ENCODE results near the gene POLR1D. TPM values are rescaled to one million over a fixed set of nuclear protein-coding genes. Genes with fewer than 3 reads are reported as not detected.
A peak's percentile ranks its signal among the peaks of the same experiment; 100 is the strongest.

POLR1D gene
- total and polyA plus RNA-seq, 7 experiments from 2014 or later: 111 to 176 (median 136) TPM

- Mint-ChIP-seq H3K27me3 (peaks cover 0 to 3% (median 0%) of the 10 kb centered on the region in 5 donors), H3K36me3 (peaks cover 7 to 23% (median 15%) of the 10 kb centered on the region in 5 donors), H3K9me3 (peaks cover 0 to 6% (median 0%) of the 10 kb centered on the region in 11 donors), H3K27ac (peak overlapping the region in 7 of 9 donors; percentile 9 to 69 (median 30)), H3K4me1 (peaks cover 22 to 57% (median 45%) of the 10 kb centered on the region in 7 donors), H3K4me3 (peak overlapping the region; percentile 9 to 69 (median 50))
- DNase-seq: peak in 6 of 9 donors; percentile 0 to 32 (median 20)
- POLR2A ChIA-PET: no interaction called here
- no peaks in the 10 kb centered on the region for H3K9me3 ChIP-seq (ENCODE audit: control insufficient read depth in 2 of 3, low read length in 3 of 3)
- H3K4me3 ChIP-seq (ENCODE audit: low read length): no peak overlapping the region
- intact Hi-C loops (cut with micrococcal nuclease): loop anchor here in 1 of 2 donors (5.0 kb wide), 1 partner anchor 39 kb away; the partner anchor contains the start of genes LNX2 and POLR1D
- peaks cover 0 to 13% of the 10 kb centered on the region in 2 donors for H3K4me1 ChIP-seq (ENCODE audit: control insufficient read depth in 2 of 2, insufficient read depth in 2 of 2, low read length in 2 of 2)
- H3K27ac ChIP-seq (ENCODE audit: low read depth, low read length): no peak overlapping the region
- ATAC-seq: no peak
- CTCF ChIA-PET: no interaction called here
- H3K36me3 ChIP-seq (ENCODE audit: control insufficient read depth in 2 of 3, insufficient read depth in 3 of 3, low read length in 3 of 3): no peaks in the 10 kb centered on the region
- H3K27me3 ChIP-seq (ENCODE audit: control insufficient read depth in 2 of 2, insufficient read depth in 2 of 2, low read length in 2 of 2): no peaks in the 10 kb centered on the region
Measured at GRCh38 chr13:27583645-27584044, 38.0 kb upstream of the POLR1D start.

GRCh38 chr13:27587095-27587746 is 34.5 kb upstream of the POLR1D start:
- Histone ChIP-seq H3K36me3 (ENCODE audit: control insufficient read depth in 2 of 3, insufficient read depth in 3 of 3, low read length in 3 of 3) (no peaks in the 10 kb centered on the region), H3K27ac (ENCODE audit: low read depth, low read length) (no peak overlapping the region), H3K9me3 (ENCODE audit: control insufficient read depth in 2 of 3, low read length in 3 of 3) (no peaks in the 10 kb centered on the region), H3K4me3 (ENCODE audit: low read length) (no peak overlapping the region), H3K4me1 (ENCODE audit: control insufficient read depth in 2 of 2, insufficient read depth in 2 of 2, low read length in 2 of 2) (peaks cover 0 to 13% of the 10 kb centered on the region in 2 donors), H3K27me3 (ENCODE audit: control insufficient read depth in 2 of 2, insufficient read depth in 2 of 2, low read length in 2 of 2) (no peaks in the 10 kb centered on the region)
- DNase-seq (no peak), ATAC-seq (no peak)
- Mint-ChIP-seq H3K4me3 (peak overlapping the region in 2 of 10 donors; percentile 14 to 30), H3K27ac (peak overlapping the region in 1 of 9 donors; percentile 22), H3K27me3 (peaks cover 0 to 3% (median 0%) of the 10 kb centered on the region in 5 donors), H3K9me3 (peaks cover 0 to 6% (median 2%) of the 10 kb centered on the region in 11 donors), H3K4me1 (peaks cover 22 to 50% (median 42%) of the 10 kb centered on the region in 7 donors), H3K36me3 (peaks cover 2 to 14% (median 5%) of the 10 kb centered on the region in 5 donors)
- CTCF ChIA-PET: no interaction called here
- intact Hi-C loops (cut with micrococcal nuclease): no loop called here
- POLR2A ChIA-PET: interaction anchor here (0.8 kb wide), 1 partner anchor 33 kb away, joined by 3 read pairs; the partner anchor contains the start of gene LNX2

- H3K9me3 ChIP-seq (ENCODE audit: control insufficient read depth in 2 of 3, low read length in 3 of 3): no peaks in the 10 kb centered on the region
- intact Hi-C loops (cut with micrococcal nuclease): no loop called here
- peaks cover 0 to 10% of the 10 kb centered on the region in 2 donors for H3K4me1 ChIP-seq (ENCODE audit: control insufficient read depth in 2 of 2, insufficient read depth in 2 of 2, low read length in 2 of 2)
- DNase-seq: no peak
- H3K4me3 ChIP-seq (ENCODE audit: low read length): no peak overlapping the region
- peaks cover 0 to 6% (median 2%) of the 10 kb centered on the region in 11 donors for H3K9me3 Mint-ChIP-seq
- ChIA-PET POLR2A (interaction anchor here (0.7 kb wide), 1 partner anchor 15 kb away, joined by 4 read pairs; no protein-coding TSS in a partner anchor), CTCF (no interaction called here)
- peaks cover 16 to 38% (median 32%) of the 10 kb centered on the region in 7 donors for H3K4me1 Mint-ChIP-seq
- peaks cover 0 to 14% (median 4%) of the 10 kb centered on the region in 5 donors for H3K36me3 Mint-ChIP-seq
- no peak overlapping the region for H3K27ac Mint-ChIP-seq
- no peak overlapping the region for H3K4me3 Mint-ChIP-seq
- ATAC-seq: no peak
- H3K27me3 Mint-ChIP-seq: peaks cover 0 to 3% (median 0%) of the 10 kb centered on the region in 5 donors
- no peaks in the 10 kb centered on the region for H3K27me3 ChIP-seq (ENCODE audit: control insufficient read depth in 2 of 2, insufficient read depth in 2 of 2, low read length in 2 of 2)
- H3K27ac ChIP-seq (ENCODE audit: low read depth, low read length): no peak overlapping the region
- H3K36me3 ChIP-seq (ENCODE audit: control insufficient read depth in 2 of 3, insufficient read depth in 3 of 3, low read length in 3 of 3): no peaks in the 10 kb centered on the region
Measured at GRCh38 chr13:27588405-27588804, 33.3 kb upstream of the POLR1D start.

- peaks cover 0 to 10% (median 4%) of the 10 kb centered on the region in 5 donors for H3K36me3 Mint-ChIP-seq
- H3K9me3 Mint-ChIP-seq: peaks cover 0 to 6% (median 2%) of the 10 kb centered on the region in 11 donors
- POLR2A ChIA-PET: no interaction called here
Measured at GRCh38 chr13:27592865-27593264, 28.8 kb upstream of the POLR1D start.

GRCh38 chr13:27593267-27593666 is 28.4 kb upstream of the POLR1D start:
- ATAC-seq: no peak
- no peaks in the 10 kb centered on the region for H3K36me3 ChIP-seq (ENCODE audit: control insufficient read depth in 2 of 3, insufficient read depth in 3 of 3, low read length in 3 of 3)
- H3K27ac ChIP-seq (ENCODE audit: low read depth, low read length): no peak overlapping the region
- no peaks in the 10 kb centered on the region for H3K27me3 ChIP-seq (ENCODE audit: control insufficient read depth in 2 of 2, insufficient read depth in 2 of 2, low read length in 2 of 2)
- no peaks in the 10 kb centered on the region for H3K9me3 ChIP-seq (ENCODE audit: control insufficient read depth in 2 of 3, low read length in 3 of 3)
- H3K4me3 Mint-ChIP-seq: no peak overlapping the region
- peaks cover 0 to 7% (median 1%) of the 10 kb centered on the region in 7 donors for H3K4me1 Mint-ChIP-seq
- no peaks in the 10 kb centered on the region for H3K4me1 ChIP-seq (ENCODE audit: control insufficient read depth in 2 of 2, insufficient read depth in 2 of 2, low read length in 2 of 2)
- POLR2A ChIA-PET: no interaction called here
- intact Hi-C loops (cut with micrococcal nuclease): no loop called here
- peaks cover 0 to 7% (median 2%) of the 10 kb centered on the region in 5 donors for H3K36me3 Mint-ChIP-seq
- no peak overlapping the region for H3K27ac Mint-ChIP-seq
- CTCF ChIA-PET: no interaction called here
- H3K4me3 ChIP-seq (ENCODE audit: low read length): no peak overlapping the region
- H3K27me3 Mint-ChIP-seq: peaks cover 0 to 2% (median 0%) of the 10 kb centered on the region in 5 donors
- no peak for DNase-seq
- H3K9me3 Mint-ChIP-seq: peaks cover 0 to 5% (median 1%) of the 10 kb centered on the region in 11 donors

More at GRCh38 chr13:27592865-27593264, 28.8 kb upstream of the POLR1D start:
- H3K27ac Mint-ChIP-seq: no peak overlapping the region
- no peak for ATAC-seq
- no peak overlapping the region for H3K4me3 Mint-ChIP-seq
- Histone ChIP-seq H3K27ac (ENCODE audit: low read depth, low read length) (no peak overlapping the region), H3K9me3 (ENCODE audit: control insufficient read depth in 2 of 3, low read length in 3 of 3) (no peaks in the 10 kb centered on the region), H3K27me3 (ENCODE audit: control insufficient read depth in 2 of 2, insufficient read depth in 2 of 2, low read length in 2 of 2) (no peaks in the 10 kb centered on the region), H3K4me1 (ENCODE audit: control insufficient read depth in 2 of 2, insufficient read depth in 2 of 2, low read length in 2 of 2) (no peaks in the 10 kb centered on the region), H3K4me3 (ENCODE audit: low read length) (no peak overlapping the region), H3K36me3 (ENCODE audit: control insufficient read depth in 2 of 3, insufficient read depth in 3 of 3, low read length in 3 of 3) (no peaks in the 10 kb centered on the region)
- H3K4me1 Mint-ChIP-seq: peaks cover 0 to 10% (median 5%) of the 10 kb centered on the region in 7 donors
- H3K27me3 Mint-ChIP-seq: peaks cover 0 to 3% (median 0%) of the 10 kb centered on the region in 5 donors
- no peak for DNase-seq
- CTCF ChIA-PET: no interaction called here
- intact Hi-C loops (cut with micrococcal nuclease): no loop called here

- Mint-ChIP-seq H3K4me1 (peaks cover 0 to 10% (median 8%) of the 10 kb centered on the region in 7 donors), H3K9me3 (no peaks in the 10 kb centered on the region), H3K4me3 (no peak overlapping the region), H3K36me3 (no peaks in the 10 kb centered on the region), H3K27ac (no peak overlapping the region), H3K27me3 (no peaks in the 10 kb centered on the region)
- ATAC-seq (no peak), DNase-seq (no peak)
- intact Hi-C loops (cut with micrococcal nuclease): no loop called here
- Histone ChIP-seq H3K27me3 (ENCODE audit: control insufficient read depth in 2 of 2, insufficient read depth in 2 of 2, low read length in 2 of 2) (no peaks in the 10 kb centered on the region), H3K4me1 (ENCODE audit: control insufficient read depth in 2 of 2, insufficient read depth in 2 of 2, low read length in 2 of 2) (no peaks in the 10 kb centered on the region), H3K9me3 (ENCODE audit: control insufficient read depth in 2 of 3, low read length in 3 of 3) (no peaks in the 10 kb centered on the region), H3K36me3 (ENCODE audit: control insufficient read depth in 2 of 3, insufficient read depth in 3 of 3, low read length in 3 of 3) (no peaks in the 10 kb centered on the region), H3K27ac (ENCODE audit: low read depth, low read length) (no peak overlapping the region), H3K4me3 (ENCODE audit: low read length) (no peak overlapping the region)
- CTCF ChIA-PET: no interaction called here
- POLR2A ChIA-PET: no interaction called here
Measured at GRCh38 chr13:27595055-27595811, 26.5 kb upstream of the POLR1D start.
